Hepatocyte (in vitro differentiated cells): ENCODE results near the gene DENND4A. TPM values are rescaled to one million over a fixed set of nuclear protein-coding genes. Genes with fewer than 3 reads are reported as not detected.
A peak's percentile ranks its signal among the peaks of the same experiment; 100 is the strongest.

ENCODE experiments used
- DNase-seq: peaks from one replicate; pipeline ENCODE4 v3.0.0-alpha.2; 2016; ENCODE audit warnings: low spot score
- H2AFZ ChIP-seq: fragments of 200-600 bp; sonication (generic); 2 replicates; pipeline ENCODE4 v1.6.0; 2016; ENCODE audit warnings: antibody characterized with exemption, mild to moderate bottlenecking
- H3K27ac ChIP-seq: fragments of 200-600 bp; sonication (generic); 2 replicates; pipeline ENCODE4 v1.5.1; 2016; ENCODE audit warnings: mild to moderate bottlenecking
- H3K27me3 ChIP-seq: fragments of 200-600 bp; sonication (generic); 2 replicates; pipeline ENCODE4 v1.6.1; 2016
- H3K36me3 ChIP-seq: fragments of 200-600 bp; sonication (generic); replicated peaks from 2 replicates; pipeline ENCODE4 v1.5.1; 2016; ENCODE audit warnings: low read depth; ENCODE audit not compliant: insufficient read depth
- H3K4me1 ChIP-seq: fragments of 200-600 bp; sonication (generic); 2 replicates; pipeline ENCODE4 v1.5.1; 2016; ENCODE audit warnings: mild to moderate bottlenecking, moderate library complexity; ENCODE audit not compliant: insufficient read depth
- H3K4me2 ChIP-seq: fragments of 200-600 bp; sonication (generic); 2 replicates; pipeline ENCODE4 v1.6.0; 2016
- H3K4me3 ChIP-seq: fragments of 200-600 bp; sonication (generic); 2 replicates; pipeline ENCODE4 v1.5.1; 2016; ENCODE audit warnings: mild to moderate bottlenecking
- H3K79me2 ChIP-seq: fragments of 200-600 bp; sonication (generic); 2 replicates; pipeline ENCODE4 v1.6.0; 2017; ENCODE audit warnings: mild to moderate bottlenecking
- H3K9me2 ChIP-seq: fragments of 200-600 bp; sonication (generic); replicated peaks from 2 replicates; pipeline ENCODE4 v1.6.0; 2017; ENCODE audit warnings: mild to moderate bottlenecking; ENCODE audit not compliant: insufficient read depth
- H3K9me3 ChIP-seq: fragments of 200-600 bp; sonication (generic); 2 replicates; pipeline ENCODE4 v1.5.1; 2016; ENCODE audit warnings: low read depth, mild to moderate bottlenecking
- H4K20me1 ChIP-seq: fragments of 200-600 bp; sonication (generic); 2 replicates; pipeline ENCODE4 v1.6.0; 2016; ENCODE audit warnings: mild to moderate bottlenecking; ENCODE audit not compliant: insufficient read depth, poor library complexity, severe bottlenecking
- EZH2 ChIP-seq: fragments of 200-600 bp; sonication (generic); IDR thresholded peaks from 2 replicates; pipeline ENCODE4 v1.6.1; 2016; ENCODE audit warnings: antibody characterized with exemption, mild to moderate bottlenecking, borderline replicate concordance
- EZH2phosphoT487 ChIP-seq: fragments of 200-600 bp; sonication (generic); IDR thresholded peaks from one replicate; pipeline ENCODE4 v1.6.1; 2018; ENCODE audit warnings: antibody characterized with exemption, mild to moderate bottlenecking, low read depth, moderate library complexity; ENCODE audit not compliant: unreplicated experiment, severe bottlenecking
- WGBS: methylation state at CpG from one replicate; pipeline ENCODE4 v1.1.6; 2016; ENCODE audit warnings: low lambda C conversion rate; ENCODE audit errors: missing lambda C conversion rate; 5-methylcytosine and 5-hydroxymethylcytosine counted together
- polyA plus RNA-seq: library from polyadenylated mRNA; unstranded; fragments of >200 nt; fragmentation: Nextera tagmentation; extraction: Ambion mirVana; gene quantifications from 2 replicates; pipeline ENCODE4 v1.2.1, GENCODE V29; 2016
- total RNA-seq: library from RNA; depleted of rRNA; stranded (reverse); fragments of >200 nt; gene quantifications from 2 replicates; pipeline ENCODE4 v1.2.3, GENCODE V29; 2014
- TF ChIP-seq, protein P1 (sequence below): fragments of 200-600 bp; sonication (generic); IDR thresholded peaks from 2 replicates; pipeline ENCODE4 v1.5.1; 2016; ENCODE audit warnings: antibody characterized with exemption, mild to moderate bottlenecking; ENCODE audit not compliant: poor library complexity

Gene DENND4A
- total and polyA plus RNA-seq, 2 experiments from 2014 or later, result 3.2 to 20.7 TPM

- no peak overlapping the region for H3K4me2 ChIP-seq
- H3K27ac ChIP-seq, result no peak overlapping the region
- no peaks in the 10 kb centered on the region for H3K9me2 ChIP-seq
- peaks cover under 1% of the 10 kb centered on the region for H3K4me1 ChIP-seq
- no peaks in the 10 kb centered on the region for H3K9me3 ChIP-seq
- no peak overlapping the region for H3K4me3 ChIP-seq
- no peak overlapping the region for H2AFZ ChIP-seq
- DNase-seq, result no peak
- no peaks in the 10 kb centered on the region for H3K36me3 ChIP-seq
- H3K27me3 ChIP-seq, result no peaks in the 10 kb centered on the region
- 76% methylated on average over 3 of the region's 3 CpGs for WGBS
- no peaks in the 10 kb centered on the region for H3K79me2 ChIP-seq
- TF ChIP-seq EZH2 (no peak), EZH2phosphoT487 (no peak)
- TF ChIP-seq, protein P1, sequence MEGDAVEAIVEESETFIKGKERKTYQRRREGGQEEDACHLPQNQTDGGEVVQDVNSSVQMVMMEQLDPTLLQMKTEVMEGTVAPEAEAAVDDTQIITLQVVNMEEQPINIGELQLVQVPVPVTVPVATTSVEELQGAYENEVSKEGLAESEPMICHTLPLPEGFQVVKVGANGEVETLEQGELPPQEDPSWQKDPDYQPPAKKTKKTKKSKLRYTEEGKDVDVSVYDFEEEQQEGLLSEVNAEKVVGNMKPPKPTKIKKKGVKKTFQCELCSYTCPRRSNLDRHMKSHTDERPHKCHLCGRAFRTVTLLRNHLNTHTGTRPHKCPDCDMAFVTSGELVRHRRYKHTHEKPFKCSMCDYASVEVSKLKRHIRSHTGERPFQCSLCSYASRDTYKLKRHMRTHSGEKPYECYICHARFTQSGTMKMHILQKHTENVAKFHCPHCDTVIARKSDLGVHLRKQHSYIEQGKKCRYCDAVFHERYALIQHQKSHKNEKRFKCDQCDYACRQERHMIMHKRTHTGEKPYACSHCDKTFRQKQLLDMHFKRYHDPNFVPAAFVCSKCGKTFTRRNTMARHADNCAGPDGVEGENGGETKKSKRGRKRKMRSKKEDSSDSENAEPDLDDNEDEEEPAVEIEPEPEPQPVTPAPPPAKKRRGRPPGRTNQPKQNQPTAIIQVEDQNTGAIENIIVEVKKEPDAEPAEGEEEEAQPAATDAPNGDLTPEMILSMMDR, result no peak
- H4K20me1 ChIP-seq, result no peaks in the 10 kb centered on the region
These were observed 35.0 kb upstream of the DENND4A start for GRCh38 chr15:65827065-65827464.

DNA sequence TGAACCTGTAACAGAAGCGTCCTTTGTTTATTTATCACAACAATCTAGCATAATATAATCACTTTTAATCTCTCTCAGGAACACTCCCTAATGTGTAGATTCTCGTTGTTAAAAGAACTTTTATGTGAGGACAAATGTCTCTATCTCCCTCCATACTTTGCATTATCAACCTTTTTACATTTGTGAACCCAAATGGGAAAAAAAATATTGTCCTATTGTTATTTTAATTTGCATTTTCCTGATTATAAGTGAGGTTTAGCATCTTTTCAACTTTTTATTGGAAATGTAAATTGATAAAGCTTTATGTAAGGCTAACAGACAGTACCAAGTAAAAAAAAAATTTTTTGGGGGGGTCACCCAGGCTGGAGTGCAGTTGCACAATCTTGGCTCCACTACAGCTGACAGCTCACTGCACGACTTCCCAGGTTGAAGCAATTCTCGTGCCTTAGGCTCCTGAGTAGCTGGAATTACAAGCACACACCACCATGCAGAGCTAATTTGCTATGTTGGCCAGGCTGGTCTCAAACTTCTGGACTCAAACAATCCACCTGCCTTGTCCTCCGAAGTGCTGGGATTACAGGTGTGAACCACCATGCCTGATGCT lies 33.0 kb upstream of the DENND4A start:
- H3K79me2 ChIP-seq, result no peaks in the 10 kb centered on the region
- no peaks in the 10 kb centered on the region for H3K36me3 ChIP-seq
- H3K9me2 ChIP-seq, result no peaks in the 10 kb centered on the region
- WGBS, result 73% methylated on average over 5 of the region's 5 CpGs
- TF ChIP-seq, protein P1, result no peak
- no peak for TF ChIP-seq EZH2phosphoT487
- no peak for TF ChIP-seq EZH2
- DNase-seq, result no peak
- H3K4me1 ChIP-seq, result peaks cover under 1% of the 10 kb centered on the region
- no peak overlapping the region for H2AFZ ChIP-seq
- no peaks in the 10 kb centered on the region for H4K20me1 ChIP-seq
- no peak overlapping the region for H3K27ac ChIP-seq
- no peak overlapping the region for H3K4me2 ChIP-seq
- no peak overlapping the region for H3K4me3 ChIP-seq
- no peaks in the 10 kb centered on the region for H3K27me3 ChIP-seq
- H3K9me3 ChIP-seq, result no peaks in the 10 kb centered on the region

DNA sequence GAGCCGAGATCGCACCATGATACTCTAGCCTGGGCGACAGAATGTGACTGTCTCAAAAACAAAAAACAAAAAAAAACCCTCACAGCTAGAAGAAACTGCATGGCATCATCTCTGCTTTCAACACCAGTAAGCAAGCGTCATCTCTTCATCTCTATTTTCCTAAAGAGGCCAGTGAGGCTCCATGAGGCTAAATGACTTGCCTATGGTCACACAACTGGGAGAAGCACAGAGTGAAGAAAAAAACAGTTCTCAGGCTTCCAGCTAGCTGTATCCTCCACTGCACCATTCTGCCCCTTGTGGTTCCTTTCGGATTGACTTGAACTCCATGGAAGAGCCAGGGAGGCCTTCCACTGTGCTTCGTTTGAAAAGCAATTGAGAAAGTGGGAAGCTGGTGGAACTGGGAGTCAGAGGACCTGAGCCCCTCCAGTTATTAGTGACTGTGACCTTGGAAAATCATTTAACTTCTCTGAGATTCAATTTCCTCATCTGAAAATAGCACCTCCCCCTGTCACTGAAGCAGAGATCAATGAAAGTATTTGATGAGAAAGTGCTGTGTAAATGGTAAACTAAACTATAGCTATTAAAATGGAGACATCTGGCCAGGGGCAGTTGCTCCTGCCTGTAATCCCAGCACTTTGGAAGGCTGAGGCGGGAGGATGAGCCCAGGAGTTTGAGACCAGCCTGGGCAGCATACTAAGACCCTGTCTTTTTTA lies 32.1 kb upstream of the DENND4A start:
- H3K27ac ChIP-seq, result no peak overlapping the region
- 64% methylated on average over 7 of the region's 7 CpGs for WGBS
- peak; percentile 76 for DNase-seq

More for the DNA sequence above, 32.1 kb upstream of the DENND4A start:
- H3K36me3 ChIP-seq, result no peaks in the 10 kb centered on the region
- H3K4me2 ChIP-seq, result no peak overlapping the region
- H4K20me1 ChIP-seq, result no peaks in the 10 kb centered on the region
- peaks cover 3% of the 10 kb centered on the region for H3K4me1 ChIP-seq
- no peaks in the 10 kb centered on the region for H3K79me2 ChIP-seq
- H2AFZ ChIP-seq, result peak overlapping the region; percentile 11
- H3K9me3 ChIP-seq, result no peaks in the 10 kb centered on the region
- H3K9me2 ChIP-seq, result no peaks in the 10 kb centered on the region
- H3K27me3 ChIP-seq, result no peaks in the 10 kb centered on the region
- no peak overlapping the region for H3K4me3 ChIP-seq
- TF ChIP-seq, protein P1, result peak; percentile 52
- TF ChIP-seq EZH2phosphoT487, result no peak
- no peak for TF ChIP-seq EZH2
